ENCODE data around the gene CCNG2.

The CCNG2 gene

GRCh38 chr4:77179519-77179918 lies 22.5 kb downstream of the CCNG2 start:
- no peak for DNase-seq

- DNase-seq: no peak
These were observed 24.7 kb downstream of the CCNG2 start for GRCh38 chr4:77181720-77182119.

- no peak for DNase-seq
These were observed 26.9 kb downstream of the CCNG2 start for GRCh38 chr4:77183777-77184420.

- DNase-seq: no peak
These were observed 28.0 kb downstream of the CCNG2 start for GRCh38 chr4:77184974-77185373.

- no peak for DNase-seq
These were observed 28.7 kb downstream of the CCNG2 start for GRCh38 chr4:77185686-77186085.

GRCh38 chr4:77187322-77187721 lies 30.3 kb downstream of the CCNG2 start:
- DNase-seq: no peak

GRCh38 chr4:77188498-77189220 lies 31.7 kb downstream of the CCNG2 start:
- no peak for DNase-seq

- no peak for DNase-seq
These were observed 32.4 kb downstream of the CCNG2 start for GRCh38 chr4:77189412-77189811.

- DNase-seq: peak; percentile 53
These were observed 33.0 kb downstream of the CCNG2 start for GRCh38 chr4:77190053-77190452.

GRCh38 chr4:77193046-77193445 lies 36.0 kb downstream of the CCNG2 start:
- DNase-seq: no peak

- DNase-seq: no peak
These were observed 36.6 kb downstream of the CCNG2 start for GRCh38 chr4:77193511-77194102.

GRCh38 chr4:77194366-77194765 lies 37.4 kb downstream of the CCNG2 start:
- DNase-seq: no peak

- no peak for DNase-seq
These were observed 38.0 kb downstream of the CCNG2 start for GRCh38 chr4:77194989-77195388.

GRCh38 chr4:77196866-77197265 lies 39.9 kb downstream of the CCNG2 start:
- no peak for DNase-seq

GRCh38 chr4:77197361-77197760 lies 40.4 kb downstream of the CCNG2 start:
- no peak for DNase-seq

GRCh38 chr4:77197831-77198230 lies 40.8 kb downstream of the CCNG2 start:
- DNase-seq: no peak

- DNase-seq: no peak
These were observed 42.3 kb downstream of the CCNG2 start for GRCh38 chr4:77199276-77199675.

GRCh38 chr4:77199701-77200100 lies 42.7 kb downstream of the CCNG2 start:
- DNase-seq: no peak

GRCh38 chr4:77201343-77201742 lies 44.3 kb downstream of the CCNG2 start:
- peak; percentile 78 for DNase-seq

- no peak for DNase-seq
These were observed 44.9 kb downstream of the CCNG2 start for GRCh38 chr4:77201857-77202256.

- no peak for DNase-seq
These were observed 45.5 kb downstream of the CCNG2 start for GRCh38 chr4:77202491-77202890.

GRCh38 chr4:77203380-77204197 lies 46.6 kb downstream of the CCNG2 start:
- peak; percentile 86 for DNase-seq

GRCh38 chr4:77204621-77205020 lies 47.6 kb downstream of the CCNG2 start:
- DNase-seq: peak; percentile 71
